Measurements from ENCODE around the gene NOC4L. TPM values are rescaled to one million over a fixed set of nuclear protein-coding genes. Genes with fewer than 3 reads are reported as not detected.

NOC4L gene
- total RNA-seq, 2 experiments from 2014 or later, result 31.0 to 47.6 TPM

DNA sequence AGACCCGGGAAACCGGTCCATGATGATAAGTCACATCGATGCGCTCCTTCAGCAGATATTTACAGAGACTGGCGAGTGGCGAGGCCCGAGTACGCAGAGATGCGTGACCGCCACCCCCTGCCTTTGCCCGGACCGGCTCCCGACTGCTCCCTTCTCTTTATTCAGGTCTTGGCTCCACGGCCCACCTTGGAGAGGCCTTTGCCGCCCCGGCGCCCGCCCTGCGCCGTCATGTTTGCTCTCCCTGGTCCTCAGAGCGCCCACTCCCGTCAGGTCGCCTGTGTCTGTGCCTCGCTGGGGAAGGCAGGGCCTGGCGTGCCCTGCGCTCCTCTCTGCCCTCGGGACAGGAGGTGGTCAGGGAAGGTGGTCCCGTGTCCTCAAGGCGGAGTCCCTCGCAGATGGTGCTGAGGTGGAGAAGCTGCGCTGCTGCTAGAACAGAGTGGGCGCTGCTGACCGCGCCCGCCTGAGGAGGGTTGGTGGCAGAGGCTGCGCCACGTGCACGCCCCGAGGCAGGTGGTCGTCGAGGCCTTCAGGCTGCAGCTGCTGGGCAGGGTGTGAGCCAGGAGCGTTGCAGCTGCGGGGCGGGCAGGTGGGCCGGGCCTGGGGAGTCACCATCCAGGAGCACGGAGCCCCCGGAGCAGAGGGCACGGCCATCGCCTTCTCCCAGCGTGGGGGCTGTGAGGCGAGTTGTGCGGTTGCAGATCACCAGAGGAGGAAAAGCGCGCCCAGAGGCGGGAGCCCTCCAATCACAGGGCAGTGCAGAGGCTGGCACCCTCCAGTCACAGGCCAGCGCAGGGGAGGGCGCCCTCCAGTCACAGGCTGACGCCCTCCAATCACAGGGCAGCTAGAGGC is 27.3 kb upstream of the NOC4L start:
- Histone ChIP-seq H3K4me3 (ENCODE audit: low read depth, low read length, poor library complexity, severe bottlenecking) (no peak overlapping the region), H3K9me2 (ENCODE audit: insufficient read depth, low read length) (no peaks in the 10 kb centered on the region), H2AFZ (ENCODE audit: low read length) (no peak overlapping the region), H3K27ac (ENCODE audit: low read depth, low read length, poor library complexity, severe bottlenecking) (no peak overlapping the region), H3K9me3 (ENCODE audit: low read length) (no peaks in the 10 kb centered on the region), H3K36me3 (ENCODE audit: insufficient read depth, low read length) (peaks cover 63% of the 10 kb centered on the region), H4K20me1 (ENCODE audit: insufficient read depth, low read length) (no peaks in the 10 kb centered on the region), H3K4me2 (ENCODE audit: low read length) (no peak overlapping the region), H3K79me2 (ENCODE audit: insufficient read depth, low read depth, low read length) (no peaks in the 10 kb centered on the region), H3K4me1 (ENCODE audit: insufficient read depth, low read length, poor library complexity, severe bottlenecking) (no peaks in the 10 kb centered on the region)
- no TSS peak for BruUV-seq (replicated peaks)
- intact Hi-C loops (cut with micrococcal nuclease; ENCODE audit: unreplicated experiment), result no loop called here
- TF ChIP-seq, protein P1, sequence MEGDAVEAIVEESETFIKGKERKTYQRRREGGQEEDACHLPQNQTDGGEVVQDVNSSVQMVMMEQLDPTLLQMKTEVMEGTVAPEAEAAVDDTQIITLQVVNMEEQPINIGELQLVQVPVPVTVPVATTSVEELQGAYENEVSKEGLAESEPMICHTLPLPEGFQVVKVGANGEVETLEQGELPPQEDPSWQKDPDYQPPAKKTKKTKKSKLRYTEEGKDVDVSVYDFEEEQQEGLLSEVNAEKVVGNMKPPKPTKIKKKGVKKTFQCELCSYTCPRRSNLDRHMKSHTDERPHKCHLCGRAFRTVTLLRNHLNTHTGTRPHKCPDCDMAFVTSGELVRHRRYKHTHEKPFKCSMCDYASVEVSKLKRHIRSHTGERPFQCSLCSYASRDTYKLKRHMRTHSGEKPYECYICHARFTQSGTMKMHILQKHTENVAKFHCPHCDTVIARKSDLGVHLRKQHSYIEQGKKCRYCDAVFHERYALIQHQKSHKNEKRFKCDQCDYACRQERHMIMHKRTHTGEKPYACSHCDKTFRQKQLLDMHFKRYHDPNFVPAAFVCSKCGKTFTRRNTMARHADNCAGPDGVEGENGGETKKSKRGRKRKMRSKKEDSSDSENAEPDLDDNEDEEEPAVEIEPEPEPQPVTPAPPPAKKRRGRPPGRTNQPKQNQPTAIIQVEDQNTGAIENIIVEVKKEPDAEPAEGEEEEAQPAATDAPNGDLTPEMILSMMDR (conservative IDR thresholded peaks at IDR 0.05; ENCODE audit: low read length), result no peak
- POLR2A ChIA-PET, result no interaction called here
- DNase-seq (ENCODE audit: low spot score), result no peak
- CTCF ChIA-PET (ENCODE audit: unreplicated experiment), result no interaction called here

- peaks cover 67% of the 10 kb centered on the region for H3K36me3 ChIP-seq (ENCODE audit: insufficient read depth, low read length)
- H3K4me1 ChIP-seq (ENCODE audit: insufficient read depth, low read length, poor library complexity, severe bottlenecking), result no peaks in the 10 kb centered on the region
- H4K20me1 ChIP-seq (ENCODE audit: insufficient read depth, low read length), result no peaks in the 10 kb centered on the region
- H3K27ac ChIP-seq (ENCODE audit: low read depth, low read length, poor library complexity, severe bottlenecking), result no peak overlapping the region
- BruUV-seq (replicated peaks), result no TSS peak
- ChIA-PET POLR2A (no interaction called here), CTCF (ENCODE audit: unreplicated experiment) (no interaction called here)
- DNase-seq (ENCODE audit: low spot score), result no peak
- no peak overlapping the region for H3K4me2 ChIP-seq (ENCODE audit: low read length)
- no peak overlapping the region for H2AFZ ChIP-seq (ENCODE audit: low read length)
- TF ChIP-seq, protein P1 (conservative IDR thresholded peaks at IDR 0.05; ENCODE audit: low read length), result no peak
- TF ChIP-seq EZH2phosphoT487 (IDR thresholded peaks at IDR 0.05; ENCODE audit: borderline replicate concordance, low read depth, low read length), result no peak
- no peaks in the 10 kb centered on the region for H3K9me2 ChIP-seq (ENCODE audit: insufficient read depth, low read length)
- H3K79me2 ChIP-seq (ENCODE audit: insufficient read depth, low read depth, low read length), result no peaks in the 10 kb centered on the region
- H3K9me3 ChIP-seq (ENCODE audit: low read length), result no peaks in the 10 kb centered on the region
- intact Hi-C loops (cut with micrococcal nuclease; ENCODE audit: unreplicated experiment), result no loop called here
- H3K4me3 ChIP-seq (ENCODE audit: low read depth, low read length, poor library complexity, severe bottlenecking), result no peak overlapping the region
Observed at GRCh38 chr12:132117558-132117875, 26.7 kb upstream of the NOC4L start.

GRCh38 chr12:132118876-132119275 is 25.4 kb upstream of the NOC4L start:
- intact Hi-C loops (cut with micrococcal nuclease; ENCODE audit: unreplicated experiment), result no loop called here
- DNase-seq (ENCODE audit: low spot score), result no peak
- no peaks in the 10 kb centered on the region for H3K4me1 ChIP-seq (ENCODE audit: insufficient read depth, low read length, poor library complexity, severe bottlenecking)
- no peaks in the 10 kb centered on the region for H3K9me2 ChIP-seq (ENCODE audit: insufficient read depth, low read length)
- H4K20me1 ChIP-seq (ENCODE audit: insufficient read depth, low read length), result no peaks in the 10 kb centered on the region
- POLR2A ChIA-PET, result no interaction called here
- BruUV-seq (replicated peaks), result no TSS peak
- no peak overlapping the region for H3K4me2 ChIP-seq (ENCODE audit: low read length)
- H3K36me3 ChIP-seq (ENCODE audit: insufficient read depth, low read length), result peaks cover 73% of the 10 kb centered on the region
- CTCF ChIA-PET (ENCODE audit: unreplicated experiment), result no interaction called here
- H2AFZ ChIP-seq (ENCODE audit: low read length), result no peak overlapping the region
- no peaks in the 10 kb centered on the region for H3K9me3 ChIP-seq (ENCODE audit: low read length)
- H3K27ac ChIP-seq (ENCODE audit: low read depth, low read length, poor library complexity, severe bottlenecking), result no peak overlapping the region
- no peak overlapping the region for H3K4me3 ChIP-seq (ENCODE audit: low read depth, low read length, poor library complexity, severe bottlenecking)
- TF ChIP-seq, protein P1 (conservative IDR thresholded peaks at IDR 0.05; ENCODE audit: low read length), result no peak
- no peak for TF ChIP-seq EZH2phosphoT487 (IDR thresholded peaks at IDR 0.05; ENCODE audit: borderline replicate concordance, low read depth, low read length)
- H3K79me2 ChIP-seq (ENCODE audit: insufficient read depth, low read depth, low read length), result no peaks in the 10 kb centered on the region
